GM19099 (cell line): ENCODE measurements around the gene SH3RF3.

ENCODE experiments used
- POLR2A ChIP-seq: IDR thresholded peaks from 3 replicates; pipeline ENCODE4 v1.6.1; 2011; ENCODE audit warnings: low read depth; ENCODE audit not compliant: insufficient read length; ENCODE audit errors: extremely low read depth

The SH3RF3 gene

GRCh38 chr2:109510136-109511028, 381.4 kb downstream of the SH3RF3 start:
- no peak for TF ChIP-seq POLR2A

GRCh38 chr2:109511168-109511567, 382.2 kb downstream of the SH3RF3 start:
- TF ChIP-seq POLR2A = no peak

- no peak for TF ChIP-seq POLR2A
Measured at GRCh38 chr2:109512076-109512475, 383.1 kb downstream of the SH3RF3 start.

GRCh38 chr2:109513230-109513629, 384.2 kb downstream of the SH3RF3 start:
- TF ChIP-seq POLR2A = no peak

- TF ChIP-seq POLR2A = no peak
Measured at GRCh38 chr2:109513749-109514588, 385.0 kb downstream of the SH3RF3 start.

- no peak for TF ChIP-seq POLR2A
Measured at GRCh38 chr2:109514857-109515256, 385.9 kb downstream of the SH3RF3 start.

- no peak for TF ChIP-seq POLR2A
Measured at GRCh38 chr2:109516445-109517117, 387.6 kb downstream of the SH3RF3 start.

GRCh38 chr2:109517118-109517889, 388.3 kb downstream of the SH3RF3 start:
- no peak for TF ChIP-seq POLR2A

- TF ChIP-seq POLR2A = no peak
Measured at GRCh38 chr2:109519513-109519912, 390.5 kb downstream of the SH3RF3 start.

- no peak for TF ChIP-seq POLR2A
Measured at GRCh38 chr2:109521233-109522062, 392.4 kb downstream of the SH3RF3 start.

- TF ChIP-seq POLR2A = no peak
Measured at GRCh38 chr2:109522063-109522374, 393.0 kb downstream of the SH3RF3 start.

- TF ChIP-seq POLR2A = no peak
Measured at GRCh38 chr2:109523121-109523520, 394.1 kb downstream of the SH3RF3 start.

GRCh38 chr2:109523536-109524361, 394.7 kb downstream of the SH3RF3 start:
- TF ChIP-seq POLR2A = no peak

- no peak for TF ChIP-seq POLR2A
Measured at GRCh38 chr2:109525836-109526235, 396.8 kb downstream of the SH3RF3 start.
